ENCODE measurements around the gene RBBP8NL.

The RBBP8NL gene

DNA sequence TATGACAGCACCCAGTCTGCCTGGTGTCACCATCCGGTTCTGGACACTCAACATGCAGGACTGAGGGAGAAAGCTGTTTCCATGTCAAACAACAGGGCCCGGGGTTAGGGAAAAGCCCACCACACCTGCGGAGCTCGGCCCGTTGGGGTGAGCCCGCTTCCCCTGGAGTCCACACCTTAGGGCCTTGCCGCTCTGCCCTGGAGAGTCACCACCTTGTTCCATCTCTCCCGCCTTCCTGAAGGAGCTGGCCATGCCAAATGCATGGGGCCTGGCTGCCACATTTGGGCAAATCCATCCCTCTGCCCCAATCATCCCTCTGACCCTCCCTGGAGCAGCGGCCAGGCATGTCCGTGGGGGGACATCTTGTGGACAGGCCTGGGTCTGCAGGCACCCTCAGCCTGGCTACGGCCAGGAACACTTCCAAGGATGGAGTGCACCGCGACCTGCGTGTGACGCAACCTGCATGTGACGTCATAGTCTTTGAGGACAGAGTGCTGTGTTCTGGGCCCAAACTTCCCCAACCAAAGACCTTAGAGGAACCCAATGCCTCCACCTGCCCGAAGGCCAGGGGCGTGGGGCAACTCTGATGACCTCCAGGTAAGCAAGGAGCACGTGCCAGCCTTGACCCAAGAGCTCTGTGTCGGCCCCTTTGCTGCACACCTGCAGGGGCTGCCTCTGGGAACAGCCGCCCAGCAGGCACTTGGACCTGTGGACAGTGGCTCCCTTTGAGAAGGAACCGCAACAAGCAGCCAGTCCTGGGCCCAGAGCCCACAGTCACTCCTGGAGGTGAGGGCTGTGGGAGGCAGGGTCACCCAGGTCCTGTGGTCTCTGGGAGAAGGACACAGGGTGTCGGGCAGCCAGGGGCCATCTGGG is 22.0 kb downstream of the RBBP8NL start:
- DNase-seq, result no peak

DNA sequence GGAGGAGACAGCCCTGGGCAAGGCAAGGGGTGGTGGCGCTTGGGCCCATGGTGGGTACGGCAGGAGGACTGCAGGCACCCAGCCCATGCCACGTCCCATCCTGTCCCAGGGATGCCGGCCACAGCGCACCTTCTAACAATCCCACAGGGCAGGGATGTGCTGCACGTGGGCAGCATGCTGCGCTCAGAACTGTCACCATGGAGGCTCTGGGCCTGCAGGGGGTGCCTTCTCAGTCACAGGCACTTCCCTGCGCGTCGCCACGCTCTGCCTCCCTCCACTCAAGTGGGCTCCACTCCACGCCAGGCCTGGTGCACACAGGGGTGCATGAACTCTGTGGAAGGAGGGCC is 22.6 kb downstream of the RBBP8NL start:
- no peak for DNase-seq

DNA sequence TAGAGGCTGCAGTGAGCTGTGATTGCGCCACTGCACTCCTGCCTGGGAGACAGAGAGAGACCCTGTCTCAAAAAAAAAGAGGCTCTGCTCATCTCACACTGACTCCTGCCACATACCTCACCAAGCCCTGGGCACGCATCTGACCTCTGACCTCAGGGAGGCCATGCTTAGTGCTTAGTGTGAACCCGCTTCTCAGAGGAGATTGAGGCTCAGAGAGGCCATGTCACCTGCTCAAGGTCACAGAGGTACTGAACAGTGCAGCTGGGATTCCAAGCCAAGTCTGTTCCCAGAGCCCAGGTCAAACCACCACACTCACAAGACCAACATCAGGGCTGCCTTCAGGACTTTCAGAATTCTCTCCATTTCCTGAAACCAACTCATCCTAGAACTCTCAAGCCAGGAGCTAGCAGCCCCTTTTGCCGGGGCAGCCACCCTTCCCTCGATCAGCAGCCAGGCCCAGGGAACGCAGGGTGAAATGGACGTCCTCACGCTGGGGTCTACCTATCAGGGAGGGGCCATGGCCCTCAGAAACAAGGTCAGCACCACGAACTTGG is 23.1 kb downstream of the RBBP8NL start:
- no peak for DNase-seq

DNA sequence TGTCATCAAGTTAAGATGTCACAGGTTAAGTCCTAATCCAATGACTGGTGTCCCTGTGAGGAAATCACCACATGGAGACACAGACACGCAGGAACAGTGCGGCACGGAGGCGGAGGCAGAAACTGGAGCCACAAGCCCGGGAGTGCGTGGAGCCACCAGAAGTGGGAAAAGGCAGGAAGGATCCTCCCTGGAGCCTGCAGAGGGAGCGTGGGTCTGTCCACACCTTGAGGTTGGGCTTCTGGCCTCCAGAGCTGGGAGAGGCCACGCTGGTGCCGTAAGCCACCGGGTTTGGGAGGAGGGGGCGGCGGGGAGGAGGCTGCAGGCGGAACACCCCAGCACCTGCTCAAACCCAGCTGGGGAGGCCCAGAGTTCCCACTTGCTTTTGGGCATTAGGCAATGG is 24.0 kb downstream of the RBBP8NL start:
- DNase-seq, result no peak

DNA sequence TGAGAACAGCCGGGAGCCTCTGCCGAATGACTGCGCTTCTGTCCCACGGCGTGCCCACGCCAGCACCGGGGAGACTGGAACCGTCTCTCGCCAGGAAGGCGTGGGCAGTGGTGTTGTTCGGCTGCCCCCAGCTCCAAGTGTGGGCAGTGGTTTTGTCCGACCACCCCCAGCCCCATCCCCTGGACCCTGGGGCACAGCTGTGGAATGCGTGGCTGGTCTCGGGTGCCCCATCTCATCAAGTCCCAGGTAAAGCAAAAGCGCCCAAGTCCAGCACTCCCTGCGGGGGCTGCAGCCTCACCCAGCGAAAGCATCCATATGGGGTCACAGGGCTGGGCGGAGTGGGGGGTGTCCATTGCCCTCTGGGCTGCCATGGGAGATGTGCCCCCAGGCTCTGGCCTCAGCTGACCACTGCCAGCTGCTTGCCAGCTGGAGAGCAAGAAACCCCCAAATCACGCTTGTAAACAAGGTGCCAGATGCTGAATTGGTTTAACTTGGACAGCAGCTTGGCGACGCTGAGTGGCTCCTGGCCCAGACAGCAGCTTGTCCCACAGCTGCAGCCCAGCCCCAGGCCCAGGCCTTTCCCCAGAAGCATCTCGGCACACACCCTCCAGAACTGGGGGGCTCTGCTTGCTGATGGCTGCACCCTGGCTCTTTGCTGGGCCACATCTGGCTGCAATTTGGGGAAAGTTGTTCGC is 24.7 kb downstream of the RBBP8NL start:
- DNase-seq, result no peak

DNA sequence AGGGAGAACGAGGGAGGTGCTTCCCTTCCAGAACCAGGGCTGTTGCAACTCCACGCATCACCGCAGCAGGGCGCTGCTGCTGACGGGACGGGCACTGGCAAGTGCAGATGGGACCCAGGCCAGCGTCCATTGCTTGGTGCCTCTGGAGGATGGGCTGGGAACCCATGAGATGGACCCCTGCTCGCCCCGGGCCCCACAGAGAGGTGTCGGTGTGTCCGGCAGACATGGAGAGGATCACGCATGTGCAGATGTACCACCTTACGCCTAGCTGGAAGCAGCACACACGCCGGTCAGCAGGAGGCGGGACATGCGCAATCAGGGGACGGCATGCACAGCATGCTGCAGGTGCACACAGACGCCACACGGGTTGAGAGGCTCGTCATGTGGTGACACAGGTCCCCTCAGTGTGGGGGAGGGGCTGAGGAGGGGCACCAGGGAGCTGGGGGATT is 26.0 kb downstream of the RBBP8NL start:
- no peak for DNase-seq

- no peak for DNase-seq
Measured at GRCh38 chr20:62400541-62400940, 26.8 kb downstream of the RBBP8NL start.

DNA sequence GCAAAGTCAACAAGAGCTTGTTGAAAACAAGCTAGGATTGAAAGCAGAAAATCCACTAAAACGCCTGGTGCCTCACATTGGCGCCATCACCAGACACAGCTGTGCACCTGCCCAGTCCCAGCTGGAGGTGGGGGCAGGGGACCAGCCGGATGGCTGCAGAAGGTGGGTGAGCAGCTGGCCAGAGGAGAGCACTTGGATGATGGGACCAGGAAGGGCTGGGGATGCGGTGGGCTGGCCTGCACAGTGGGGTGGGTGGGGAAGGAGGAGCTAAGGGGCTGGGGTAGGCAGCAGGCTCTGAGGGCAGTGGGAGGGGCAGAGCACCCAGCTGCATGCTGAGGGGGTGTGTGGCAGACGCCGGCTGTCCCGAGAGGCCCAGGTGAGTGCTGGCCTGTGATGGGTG is 27.3 kb downstream of the RBBP8NL start:
- DNase-seq, result no peak

DNA sequence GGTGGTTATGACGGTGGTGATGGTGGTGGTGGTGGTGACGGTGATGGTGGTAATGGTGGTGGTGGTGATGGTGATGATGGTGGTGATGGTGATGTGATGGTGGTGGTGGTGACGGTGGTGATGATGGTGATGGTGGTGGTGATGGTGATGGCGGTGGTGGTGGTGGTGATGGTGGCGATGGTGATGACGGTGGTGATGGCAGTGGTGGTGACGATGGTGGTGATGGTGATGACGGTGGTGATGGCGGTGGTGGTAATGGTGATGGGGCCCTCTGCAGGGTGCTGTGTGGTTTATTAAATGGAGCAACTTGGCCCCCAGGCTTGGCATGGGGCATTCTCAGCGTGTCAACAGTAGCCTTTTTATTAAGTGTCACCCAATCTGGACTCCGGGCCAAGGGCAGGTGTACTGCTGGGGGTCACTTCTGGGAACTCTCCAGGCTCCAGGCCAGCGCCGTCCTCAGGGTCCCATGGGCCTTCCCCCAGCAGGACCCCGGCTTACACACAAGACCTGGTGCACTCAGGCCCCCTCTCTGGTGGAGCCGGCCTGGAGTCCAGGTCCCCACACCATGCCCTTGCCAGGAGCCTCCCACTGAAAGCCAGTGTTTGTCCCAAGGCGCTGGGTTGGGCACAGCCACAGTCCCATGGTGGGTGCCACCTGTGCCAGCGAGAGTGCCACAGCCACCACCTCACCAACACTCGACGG is 29.1 kb downstream of the RBBP8NL start:
- no peak for DNase-seq

GRCh38 chr20:62396367-62397239 is 30.7 kb downstream of the RBBP8NL start:
- no peak for DNase-seq

DNA sequence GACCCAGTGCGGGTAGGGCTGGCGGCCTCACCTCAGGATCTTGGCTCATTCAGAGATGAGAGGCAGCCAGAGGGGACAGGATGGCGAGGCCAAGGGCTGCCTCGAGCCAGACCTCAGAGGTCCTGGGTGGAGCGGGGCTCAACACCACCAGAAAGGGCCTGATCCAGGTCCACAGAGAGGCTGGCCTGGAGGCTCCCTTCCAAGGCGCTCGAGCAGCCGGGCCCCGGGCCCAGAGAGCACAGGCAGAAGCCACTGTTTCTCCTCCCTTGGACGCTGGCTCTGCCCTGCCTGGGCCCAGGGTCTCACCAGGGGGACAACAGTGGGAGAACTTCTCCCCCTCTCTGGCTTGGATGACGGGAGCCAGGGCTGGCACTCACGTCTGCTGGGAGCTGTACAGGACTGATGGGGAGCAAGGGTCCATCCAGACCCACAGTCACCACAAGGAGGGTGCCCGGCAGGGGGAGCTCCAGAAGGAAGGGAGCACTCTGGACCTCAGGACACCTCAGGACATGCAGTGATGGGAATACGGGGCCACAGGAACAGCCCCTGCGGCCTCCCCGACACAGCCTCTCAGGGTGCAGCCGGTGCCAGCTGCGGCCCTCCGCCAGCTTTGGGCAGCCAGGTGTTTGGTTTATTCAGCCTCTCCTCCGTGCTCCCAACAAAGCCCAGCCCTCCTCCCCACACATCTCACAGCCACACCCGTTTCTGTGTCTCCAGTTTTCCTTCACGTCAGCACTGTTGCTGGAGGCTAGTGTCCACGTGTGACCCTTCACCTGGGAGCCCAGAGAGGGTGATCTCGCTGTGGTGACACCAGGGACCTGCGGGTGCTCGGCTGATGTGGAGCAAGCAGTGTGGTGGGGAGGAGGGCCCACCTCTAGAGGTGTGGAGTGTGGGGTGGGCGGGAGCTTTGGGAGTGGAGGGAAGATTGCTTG is 31.8 kb downstream of the RBBP8NL start:
- DNase-seq, result no peak

DNA sequence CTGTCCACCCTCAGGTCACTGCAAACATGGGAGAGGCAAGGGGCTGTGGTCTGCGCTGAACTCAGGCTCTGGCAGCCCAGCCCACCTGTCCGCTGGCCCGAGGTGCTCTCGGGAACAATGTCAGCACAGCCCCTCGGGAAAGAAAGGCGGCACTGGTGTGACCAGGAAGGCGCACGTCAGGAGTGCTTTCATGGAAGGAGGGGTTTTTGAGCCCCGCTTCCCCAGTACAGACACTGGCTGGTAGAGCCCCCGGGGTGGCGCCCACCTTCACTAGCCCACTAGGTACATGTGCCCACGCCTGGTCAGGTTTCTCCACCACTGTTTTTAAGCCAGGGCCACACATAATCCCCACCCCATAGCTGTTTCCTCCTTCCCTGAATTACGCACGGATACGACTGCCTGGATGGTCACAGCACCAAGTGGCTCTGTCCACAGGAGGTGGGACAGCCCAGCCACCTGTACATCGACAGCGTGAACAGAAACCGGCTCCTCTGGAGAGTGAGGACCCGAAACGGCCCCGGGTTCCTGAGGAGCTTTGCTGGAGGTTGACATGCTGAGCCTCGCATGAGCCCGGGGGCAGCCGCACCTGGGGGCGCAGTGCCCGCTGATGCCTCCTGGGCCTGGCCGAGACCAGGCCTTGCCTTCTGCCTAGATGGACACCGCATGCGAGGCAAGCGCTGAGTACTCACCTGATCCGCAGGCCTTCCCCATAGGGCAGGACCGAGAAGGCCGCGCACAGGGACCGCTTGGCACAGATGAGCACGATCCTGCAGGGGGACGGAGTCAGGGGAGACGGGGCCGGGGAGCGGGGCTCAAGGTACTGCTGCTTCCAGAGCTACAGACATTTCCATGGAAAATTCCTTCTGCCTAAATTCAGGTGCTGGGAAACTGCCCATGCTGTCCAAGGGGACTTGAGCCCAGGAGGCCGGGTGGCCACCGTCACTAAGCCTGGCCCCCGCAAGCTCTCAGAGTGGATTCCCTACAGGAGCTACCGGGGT is 32.8 kb downstream of the RBBP8NL start:
- DNase-seq, result no peak

GRCh38 chr20:62393830-62394229 is 33.5 kb downstream of the RBBP8NL start:
- DNase-seq, result no peak

GRCh38 chr20:62393335-62393665 is 34.0 kb downstream of the RBBP8NL start:
- DNase-seq, result no peak

DNA sequence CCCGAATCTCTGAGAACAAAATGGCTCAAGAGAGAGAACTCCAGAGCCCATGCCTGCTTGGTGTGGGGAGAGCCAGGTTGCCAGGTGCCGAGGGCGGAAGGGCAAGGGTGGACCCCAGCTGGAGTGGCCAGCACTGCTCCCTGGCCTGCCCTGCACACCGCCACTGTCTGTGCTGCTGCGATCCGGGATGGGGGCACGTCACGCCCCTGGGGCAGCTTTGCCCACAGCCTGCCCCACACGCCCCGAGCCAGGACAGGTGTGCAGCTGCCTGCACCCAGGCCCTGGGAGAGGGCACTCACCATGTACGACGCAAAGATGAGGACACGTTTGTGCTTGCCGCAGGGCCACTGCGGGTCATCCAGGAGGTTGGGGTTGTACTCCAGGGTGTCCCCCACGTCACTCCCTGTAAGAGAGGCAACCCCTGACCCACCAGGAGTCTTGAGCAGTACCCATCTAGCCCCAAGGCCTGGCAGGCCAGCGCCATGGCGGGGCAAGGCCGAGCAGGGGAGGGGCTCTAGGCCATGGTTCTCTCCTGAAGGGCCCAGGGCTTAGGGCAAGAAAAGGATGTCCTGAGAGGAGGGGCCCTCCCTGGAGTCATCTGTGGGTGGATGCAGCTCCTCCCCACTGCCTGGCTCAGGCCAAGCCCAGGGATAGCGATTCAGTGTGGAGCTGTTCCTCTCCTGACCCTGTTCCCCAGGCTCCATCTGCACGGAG is 34.6 kb downstream of the RBBP8NL start:
- no peak for DNase-seq

- DNase-seq, result no peak
Measured at GRCh38 chr20:62392077-62392418, 35.3 kb downstream of the RBBP8NL start.

DNA sequence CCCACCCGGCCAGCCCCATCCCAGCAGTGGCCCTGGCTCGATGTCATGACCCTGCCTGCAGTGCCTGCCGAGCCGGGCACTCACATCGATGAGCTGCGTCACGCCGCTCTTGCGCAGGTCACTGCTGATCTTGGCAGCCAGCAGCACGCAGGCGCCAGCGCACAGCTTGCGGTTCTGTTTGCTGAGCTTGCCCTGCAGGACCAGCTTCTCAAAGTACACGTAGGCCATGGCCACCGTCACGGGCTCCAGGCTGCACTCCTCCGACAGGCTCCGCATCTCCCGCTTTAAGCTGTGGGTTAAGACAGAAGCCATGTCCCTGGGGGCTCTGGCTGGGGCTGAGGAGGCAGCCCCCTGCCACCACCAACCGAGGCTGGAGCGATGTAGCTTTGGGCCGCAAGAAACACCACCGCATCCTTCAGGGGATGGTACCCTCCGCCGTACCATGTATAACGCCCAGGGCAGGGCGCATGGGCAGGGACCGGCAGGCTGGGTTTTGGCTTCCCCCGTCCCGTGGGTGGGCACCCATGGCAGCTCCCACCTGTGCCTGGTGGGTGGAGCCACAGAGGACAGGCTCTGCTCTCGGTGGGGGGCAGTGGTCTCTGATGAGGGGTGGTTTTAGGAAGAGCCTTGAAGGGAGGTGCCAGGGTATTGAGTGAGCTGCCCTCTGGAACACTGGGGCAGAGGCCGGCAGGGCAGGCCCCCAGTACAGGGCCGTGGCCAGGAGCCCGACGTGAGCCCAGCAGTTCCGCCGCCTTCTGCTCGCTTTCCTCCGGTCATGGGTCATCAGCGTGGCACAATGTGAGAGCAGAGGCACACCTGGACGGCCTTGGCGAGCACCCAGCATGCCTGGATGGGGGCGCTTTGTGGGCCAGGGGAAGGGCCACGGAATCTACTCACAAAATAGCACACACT is 35.9 kb downstream of the RBBP8NL start:
- no peak for DNase-seq

Measured in stimulated activated CD4-positive, alpha-beta T cell treated with anti-CD3 and anti-CD28 coated beads, Interleukin-2, amount 100 ng/mL, for 48 hours (primary cell).